Prostate gland (tissue), 2 donors: Measurements from ENCODE around the gene TNFRSF1B. TPM values are rescaled to one million over a fixed set of nuclear protein-coding genes. Genes with fewer than 3 reads are reported as not detected.

ENCODE experiments used
- DNase-seq: peaks from one replicate; pipeline ENCODE4 v3.0.0-alpha.2; 2019; ENCODE audit warnings: low spot score
- H3K27ac ChIP-seq, 2 donors: fragments of 200-600 bp; sonication (generic); 2 replicates each; pipeline ENCODE4 v1.5.1; 2017 to 2019
- H3K27me3 ChIP-seq: fragments of 200-600 bp; sonication (generic); replicated peaks from 2 replicates; pipeline ENCODE4 v1.5.1; 2019; ENCODE audit not compliant: insufficient read depth
- H3K36me3 ChIP-seq, 2 donors: fragments of 200-600 bp; sonication (generic); 1 replicate in 1 of 2; 2 replicates in 1 of 2; pipeline versions ENCODE4 v1.5.1 to v1.8.1; 2017 to 2019
- H3K4me1 ChIP-seq: fragments of 200-600 bp; sonication (generic); replicated peaks from 2 replicates; pipeline ENCODE4 v1.5.1; 2019
- H3K4me3 ChIP-seq, 2 donors: fragments of 200-600 bp; sonication (generic); 2 replicates each; pipeline ENCODE4 v1.5.1; 2017 to 2019
- H3K9me3 ChIP-seq: fragments of 200-600 bp; sonication (generic); 2 replicates; pipeline ENCODE4 v1.5.1; 2017
- CTCF ChIP-seq, 4 experiments: fragments of 200-600 bp in 2 of 4; fragments of 450-650 bp in 2 of 4; sonication (generic) in 2 of 4; IDR thresholded peaks; 1 replicate in 3 of 4; 2 replicates in 1 of 4; pipeline ENCODE4 v1.5.1; 2016 to 2019; ENCODE audit warnings: antibody characterized with exemption in 4 of 4, mild to moderate bottlenecking in 2 of 4, moderate library complexity in 2 of 4
- POLR2A ChIP-seq: fragments of 450-650 bp; IDR thresholded peaks from one replicate; pipeline ENCODE4 v1.6.1; 2016; ENCODE audit warnings: antibody characterized with exemption, mild to moderate bottlenecking
- POLR2AphosphoS5 ChIP-seq: sonication (generic); formaldehyde crosslinking; IDR thresholded peaks from one replicate; pipeline ENCODE4 v1.6.1; 2017; ENCODE audit warnings: antibody characterized with exemption
- WGBS: methylation state at CpG from one replicate; pipeline ENCODE4 v1.1.5; 2018; 5-methylcytosine and 5-hydroxymethylcytosine counted together
- intact Hi-C: fragments of 100-400 bp; cut with DNase I; formaldehyde crosslinking; loops from one replicate; pipeline ENCODE4 v1.14.2; 2022
- total RNA-seq, 2 donors: library from RNA; depleted of rRNA; stranded (reverse); fragments of >200 nt; gene quantifications; one replicate each; pipeline ENCODE4 v1.1.0, GENCODE V29; 2016

The TNFRSF1B gene
- total RNA-seq, 2 donors from 2014 or later: 10.9 to 18.4 TPM

GRCh38 chr1:12178511-12178910 is 11.7 kb downstream of the TNFRSF1B start:
- WGBS: 43% methylated on average over 11 of the region's 11 CpGs
- intact Hi-C loops: no loop called here

DNA sequence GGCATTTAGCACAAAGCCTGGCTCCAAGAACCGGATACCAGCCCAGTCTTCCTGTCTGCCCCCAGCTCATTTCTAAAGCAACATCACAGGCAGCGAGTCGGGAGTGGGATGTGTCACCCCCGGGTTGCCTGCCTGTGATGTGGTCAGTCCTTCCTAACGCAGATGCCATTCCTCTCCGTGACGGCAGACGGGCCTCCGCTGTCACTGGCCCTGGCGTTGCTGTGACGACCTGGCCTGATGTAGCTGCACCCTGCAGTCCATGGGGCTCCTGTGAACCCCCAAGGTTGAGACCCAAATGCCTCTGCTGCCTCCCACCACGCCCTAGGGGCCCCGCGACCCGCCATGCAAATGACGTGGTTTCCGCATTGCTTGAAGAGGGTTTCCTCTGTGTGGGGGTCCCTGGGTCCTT is 12.3 kb downstream of the TNFRSF1B start:
- WGBS: 49% methylated on average over 17 of the region's 17 CpGs
- DNase-seq: no peak
- peak overlapping the region in 1 of 2 donors; percentile 17 for H3K27ac ChIP-seq
- H3K36me3 ChIP-seq: no peaks in the 10 kb centered on the region
- intact Hi-C loops: no loop called here
- H3K9me3 ChIP-seq: no peaks in the 10 kb centered on the region
- TF ChIP-seq CTCF (IDR thresholded peaks at IDR 0.05): no peak
- no peak for TF ChIP-seq POLR2AphosphoS5
- TF ChIP-seq POLR2A: no peak
- H3K27me3 ChIP-seq: peaks cover 2% of the 10 kb centered on the region
- H3K4me1 ChIP-seq: no peaks in the 10 kb centered on the region
- no peak overlapping the region for H3K4me3 ChIP-seq

More at GRCh38 chr1:12178511-12178910, 11.7 kb downstream of the TNFRSF1B start:
- Histone ChIP-seq H3K36me3 (no peaks in the 10 kb centered on the region), H3K27ac (peak overlapping the region in 1 of 2 donors; percentile 17), H3K27me3 (peaks cover 2% of the 10 kb centered on the region), H3K4me3 (no peak overlapping the region), H3K4me1 (no peaks in the 10 kb centered on the region), H3K9me3 (no peaks in the 10 kb centered on the region)
- no peak for DNase-seq
- TF ChIP-seq CTCF (IDR thresholded peaks at IDR 0.05) (no peak), POLR2A (no peak), POLR2AphosphoS5 (no peak)

DNA sequence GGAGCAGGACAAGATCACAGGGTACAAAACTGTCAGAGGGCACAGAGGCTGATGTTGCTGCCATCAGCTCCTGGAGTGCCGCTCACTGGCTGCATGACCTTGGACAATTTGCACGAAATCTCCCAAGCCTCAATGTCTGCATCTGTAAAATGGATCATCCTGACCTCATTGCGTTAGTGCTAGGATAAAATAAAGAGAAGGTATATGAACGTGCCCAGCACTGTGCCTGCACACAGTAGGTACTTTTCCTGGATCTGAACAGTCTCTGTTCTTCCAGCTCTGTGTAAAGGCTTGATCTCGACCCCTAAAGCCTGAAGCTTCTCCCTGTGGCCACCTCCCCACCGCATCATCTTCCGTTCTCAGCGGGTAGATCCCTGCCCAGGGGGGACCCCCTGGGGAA is 12.9 kb downstream of the TNFRSF1B start:
- Histone ChIP-seq H3K27me3 (peaks cover 2% of the 10 kb centered on the region), H3K27ac (peak overlapping the region in 1 of 2 donors; percentile 17), H3K9me3 (no peaks in the 10 kb centered on the region), H3K36me3 (no peaks in the 10 kb centered on the region), H3K4me3 (no peak overlapping the region), H3K4me1 (no peaks in the 10 kb centered on the region)
- WGBS: 92% methylated on average over 8 of the region's 8 CpGs
- TF ChIP-seq POLR2A (no peak), POLR2AphosphoS5 (no peak), CTCF (IDR thresholded peaks at IDR 0.05) (no peak)
- no peak for DNase-seq
- intact Hi-C loops: no loop called here

GRCh38 chr1:12180315-12180714 is 13.5 kb downstream of the TNFRSF1B start:
- Histone ChIP-seq H3K36me3 (no peaks in the 10 kb centered on the region), H3K27ac (peak overlapping the region; percentile 27 to 33), H3K4me3 (no peak overlapping the region), H3K27me3 (peaks cover 2% of the 10 kb centered on the region), H3K4me1 (no peaks in the 10 kb centered on the region), H3K9me3 (no peaks in the 10 kb centered on the region)
- 74% methylated on average over 10 of the region's 10 CpGs for WGBS
- DNase-seq: no peak
- TF ChIP-seq CTCF (IDR thresholded peaks at IDR 0.05): no peak
- TF ChIP-seq POLR2A: no peak
- TF ChIP-seq POLR2AphosphoS5: no peak
- intact Hi-C loops: no loop called here

DNA sequence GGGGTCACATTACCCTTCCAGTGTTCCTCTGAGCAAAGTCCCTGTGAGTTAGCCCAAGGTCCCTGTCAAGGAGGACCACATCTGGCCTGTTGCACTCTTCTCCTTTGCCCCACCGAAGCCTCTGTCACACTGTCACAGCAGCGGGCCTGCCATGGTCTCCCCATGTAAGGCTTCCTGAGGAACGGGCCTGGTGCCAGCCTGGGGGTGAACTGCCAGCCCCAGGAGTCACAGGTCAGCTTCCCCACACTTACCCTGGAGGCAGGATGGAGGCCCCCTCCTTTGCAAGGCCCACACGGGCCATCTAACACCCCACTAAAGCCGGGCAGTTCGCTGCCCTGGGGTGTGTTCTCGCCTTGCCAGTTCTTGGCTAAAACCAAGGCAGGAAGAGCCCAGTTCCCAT is 14.1 kb downstream of the TNFRSF1B start:
- Histone ChIP-seq H3K4me1 (no peaks in the 10 kb centered on the region), H3K27ac (peak overlapping the region; percentile 27 to 33), H3K4me3 (no peak overlapping the region), H3K9me3 (no peaks in the 10 kb centered on the region), H3K27me3 (peaks cover 2% of the 10 kb centered on the region), H3K36me3 (no peaks in the 10 kb centered on the region)
- TF ChIP-seq POLR2AphosphoS5 (no peak), CTCF (IDR thresholded peaks at IDR 0.05) (no peak), POLR2A (no peak)
- no peak for DNase-seq
- WGBS: 78% methylated on average over 7 of the region's 7 CpGs
- intact Hi-C loops: no loop called here
